Posterior cingulate gyrus (tissue), 11 donors: ENCODE results near the gene KCTD1.
"Not testable (repeated sequence)": the region's sequence is repeated elsewhere in the genome, so short reads cannot be mapped to it uniquely, and the experiment has no call there.

Experiments
- DNase-seq, 10 donors: peaks; one replicate each; pipeline versions ENCODE4 v3.0.0 to v3.0.0-alpha.2; 2020 to 2021; ENCODE audit warnings: mixed read lengths in 3 of 10
- intact Hi-C: fragments of 100-400 bp; cut with DNase I; formaldehyde crosslinking; loops from one replicate; pipeline ENCODE4 v1.15.1; 2023

KCTD1 gene

DNA sequence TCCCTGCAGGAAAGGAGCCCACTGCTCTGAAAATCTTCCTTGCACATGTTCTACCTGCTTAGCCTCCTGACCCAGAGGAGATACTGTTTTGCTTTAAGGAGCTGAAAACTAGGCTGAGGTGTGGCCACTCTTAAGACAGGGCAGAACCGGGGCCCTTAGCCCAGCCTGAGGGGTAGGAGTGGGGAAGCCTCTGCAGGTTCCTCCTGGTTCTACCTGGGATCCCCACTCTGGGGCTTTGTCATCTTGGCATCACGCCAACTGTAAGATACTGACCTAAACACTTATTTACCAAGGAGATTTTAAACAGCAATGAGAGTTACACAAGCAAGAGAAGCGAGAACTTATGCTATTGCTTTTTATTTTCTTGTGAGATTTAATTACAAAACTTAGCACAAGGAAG lies 86.9 kb downstream of the KCTD1 start:
- intact Hi-C loops, result loop anchor here (5.0 kb wide), 1 partner anchor 79 kb away; no protein-coding TSS in a partner anchor
- DNase-seq, result no peak

DNA sequence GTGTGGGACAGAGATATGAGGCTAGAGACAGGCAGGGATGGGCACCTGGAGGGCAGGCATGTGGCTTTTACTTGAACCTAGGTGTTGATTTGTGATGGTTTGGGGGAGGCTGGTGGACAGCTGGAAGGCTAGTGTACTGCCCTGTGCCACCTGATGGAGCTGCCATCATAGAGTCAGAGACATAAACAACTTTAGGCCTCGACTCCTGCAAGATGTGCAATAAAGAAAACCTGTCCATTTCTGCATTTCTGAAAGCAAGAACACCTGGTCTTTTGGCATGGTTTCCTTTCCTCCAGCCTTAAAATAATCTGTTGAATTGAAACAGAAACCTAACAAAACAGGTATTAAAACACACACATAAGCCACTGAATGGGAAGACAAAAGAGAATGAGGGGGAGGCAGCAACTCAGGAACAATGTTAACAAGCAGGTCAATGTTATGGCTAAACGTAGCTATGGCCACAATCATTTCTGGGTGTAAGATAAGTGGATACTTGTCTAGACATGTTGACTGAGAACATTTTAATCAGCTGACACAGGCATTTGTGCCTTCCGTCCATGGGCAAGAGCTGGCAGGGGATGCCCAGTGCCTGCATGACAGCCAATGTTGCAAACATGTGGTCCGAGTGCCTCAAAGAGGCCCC lies 87.8 kb downstream of the KCTD1 start:
- DNase-seq, result no peak

DNA sequence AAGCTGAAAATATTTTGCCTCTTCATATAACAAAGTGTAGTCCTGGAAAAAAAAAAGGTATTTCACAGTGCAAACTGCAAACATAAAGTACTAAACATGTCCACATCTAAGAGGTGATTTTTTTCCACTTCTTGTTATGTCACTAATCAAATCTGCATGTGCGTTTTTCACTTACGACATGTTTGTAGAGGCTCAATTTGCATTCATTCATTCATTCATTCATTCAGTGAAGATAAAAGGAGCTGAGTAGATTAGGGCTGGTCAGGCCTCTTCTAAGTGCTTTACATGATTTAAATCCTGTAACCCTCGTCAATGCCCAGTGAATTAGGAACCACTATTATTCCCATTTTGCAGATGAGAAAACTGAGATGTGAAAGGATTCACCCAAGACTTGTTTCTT lies 88.5 kb downstream of the KCTD1 start:
- no peak for DNase-seq
- intact Hi-C loops, result loop anchor here (5.0 to 10.0 kb wide), 2 partner anchors 78 to 85 kb away; partner anchors contain the start of gene KCTD1

More for the DNA sequence above, 87.8 kb downstream of the KCTD1 start:
- intact Hi-C loops, result loop anchor here (5.0 kb wide), 1 partner anchor 78 kb away; no protein-coding TSS in a partner anchor

DNA sequence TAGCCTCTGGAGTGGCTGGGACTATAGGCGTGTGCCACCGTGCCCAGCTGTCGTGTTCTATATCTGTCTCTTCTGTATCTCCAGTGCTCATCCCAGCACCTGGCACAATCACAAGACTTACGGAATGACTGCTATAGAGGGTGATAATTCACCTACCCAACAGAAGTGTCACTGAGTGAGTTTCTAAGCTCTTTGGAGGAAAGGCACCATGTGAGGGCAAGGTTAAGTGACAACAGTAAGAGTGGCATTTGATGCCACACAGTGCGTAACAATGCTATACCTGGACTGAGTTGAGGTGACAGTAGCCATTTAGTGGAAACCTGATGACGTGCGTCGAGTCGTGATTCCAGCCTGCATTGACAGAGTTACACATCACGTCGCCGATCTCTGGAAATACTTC lies 89.0 kb downstream of the KCTD1 start:
- intact Hi-C loops, result loop anchor here (10.0 kb wide), 1 partner anchor 85 kb away; the partner anchor contains the start of gene KCTD1
- DNase-seq, result no peak

DNA sequence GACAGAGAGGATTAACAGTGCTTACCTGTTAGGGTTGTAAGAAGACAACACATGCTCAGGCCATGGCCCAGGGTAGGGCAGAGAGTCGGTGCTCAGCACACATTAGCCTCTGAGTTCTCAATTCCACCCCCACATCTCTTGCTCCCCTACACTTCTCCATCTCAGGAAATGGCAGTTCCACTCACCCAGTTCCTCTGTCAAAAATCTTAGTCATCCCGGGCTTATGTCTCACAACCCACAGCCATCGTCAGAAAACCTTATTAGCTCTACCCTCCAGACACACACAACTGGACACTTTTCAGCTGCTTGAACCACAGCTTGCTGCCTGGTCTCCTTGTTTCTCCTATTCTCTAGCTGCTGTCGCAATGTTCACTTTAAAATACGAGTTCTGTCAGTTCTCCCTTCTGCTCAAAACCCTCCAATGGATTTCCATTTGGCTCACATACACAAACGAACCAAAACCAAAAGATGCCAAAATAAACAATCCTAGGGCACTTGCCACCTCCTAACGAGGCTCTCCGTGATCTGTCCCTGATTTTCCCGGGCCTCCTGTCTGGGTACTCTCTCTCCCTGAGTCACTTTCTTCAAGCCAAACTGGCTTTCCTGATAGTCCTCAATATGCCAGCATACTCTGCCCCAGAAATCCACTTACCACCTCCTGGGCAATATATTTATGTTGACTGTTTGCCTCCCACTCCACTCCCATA lies 89.7 kb downstream of the KCTD1 start:
- DNase-seq, result no peak
- intact Hi-C loops, result loop anchor here (10.0 kb wide), 1 partner anchor 86 kb away; the partner anchor contains the start of gene KCTD1

DNA sequence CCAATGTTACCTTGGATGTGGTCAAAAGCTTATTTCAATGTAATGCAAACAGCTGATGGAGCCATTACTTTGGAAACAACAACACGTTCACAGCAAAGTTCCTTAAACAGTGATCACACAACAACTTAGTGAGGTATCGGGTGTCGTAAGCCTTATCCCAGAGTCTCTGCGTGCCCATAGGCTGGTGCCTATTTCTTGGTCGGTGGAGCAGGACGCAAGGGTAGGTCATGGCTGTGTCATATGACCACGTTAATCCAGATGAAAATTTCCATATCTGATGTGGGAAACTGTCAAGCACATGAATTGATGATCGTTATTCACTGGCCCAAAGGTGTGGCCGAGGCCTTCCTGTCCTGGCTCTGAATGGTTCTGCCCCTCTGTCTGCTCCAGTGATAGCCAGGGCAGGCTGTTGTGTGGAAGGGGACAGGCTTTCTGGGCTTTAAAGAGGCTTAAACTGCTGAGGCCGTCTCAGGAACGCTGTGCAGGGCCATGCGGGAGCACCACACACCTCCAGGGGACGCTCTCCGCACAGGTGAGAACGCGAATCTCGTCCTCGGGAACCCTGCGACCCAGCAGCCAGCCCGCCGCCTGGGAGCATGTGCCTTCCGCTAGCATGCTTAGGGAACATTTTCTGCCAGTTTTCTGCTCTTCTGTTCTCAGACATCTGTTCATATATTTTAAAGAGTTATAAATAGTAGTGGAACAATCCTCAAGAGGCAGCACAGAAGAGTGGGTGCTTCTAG lies 90.6 kb downstream of the KCTD1 start:
- intact Hi-C loops, result loop anchor here (10.0 kb wide), 1 partner anchor 87 kb away; the partner anchor contains the start of gene KCTD1
- DNase-seq, result peak in 8 of 10 donors; percentile 41 to 95 (median 74)

DNA sequence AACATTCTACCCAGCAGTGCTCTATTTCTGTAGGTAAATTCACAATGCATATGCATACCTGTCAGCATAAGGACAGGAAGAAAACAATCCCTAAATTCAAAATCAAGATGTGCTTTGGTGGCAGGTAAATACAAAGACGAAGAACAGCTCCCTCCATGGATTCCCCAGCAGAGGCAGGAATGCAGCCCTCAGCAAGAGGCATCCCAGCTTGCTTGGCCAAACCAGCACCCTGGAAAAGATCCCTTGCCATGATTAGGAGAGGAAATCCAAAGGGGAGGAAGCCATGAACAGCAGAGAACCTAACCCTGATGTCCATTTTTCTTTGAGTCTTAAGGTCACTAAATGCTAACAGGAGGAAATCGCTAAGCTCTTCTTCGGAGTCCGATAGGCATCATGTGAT lies 91.2 kb downstream of the KCTD1 start:
- intact Hi-C loops, result loop anchor here (10.0 kb wide), 1 partner anchor 88 kb away; the partner anchor contains the start of gene KCTD1
- DNase-seq, result no peak

DNA sequence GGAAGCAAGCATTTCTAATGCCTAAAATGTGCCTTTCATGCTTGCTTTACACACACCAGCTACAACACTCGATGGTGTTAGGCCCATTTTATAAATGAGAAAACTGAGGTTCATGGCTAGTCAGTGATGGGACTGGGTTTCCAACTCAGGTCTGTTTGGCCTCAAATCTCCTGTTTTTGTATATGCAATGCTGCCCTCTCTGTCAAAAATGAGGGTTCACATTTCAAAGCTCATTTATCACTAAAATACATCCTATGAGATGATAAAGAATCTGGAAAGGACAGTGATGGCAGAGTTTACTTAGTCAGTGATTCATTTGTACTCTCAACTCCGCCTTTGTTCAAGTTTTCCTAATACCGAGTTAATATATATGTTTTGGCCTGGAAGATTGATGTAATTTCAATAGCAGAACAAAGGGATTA lies 92.3 kb downstream of the KCTD1 start:
- intact Hi-C loops, result loop anchor here (10.0 kb wide), 1 partner anchor 89 kb away; the partner anchor contains the start of gene KCTD1
- no peak for DNase-seq

DNA sequence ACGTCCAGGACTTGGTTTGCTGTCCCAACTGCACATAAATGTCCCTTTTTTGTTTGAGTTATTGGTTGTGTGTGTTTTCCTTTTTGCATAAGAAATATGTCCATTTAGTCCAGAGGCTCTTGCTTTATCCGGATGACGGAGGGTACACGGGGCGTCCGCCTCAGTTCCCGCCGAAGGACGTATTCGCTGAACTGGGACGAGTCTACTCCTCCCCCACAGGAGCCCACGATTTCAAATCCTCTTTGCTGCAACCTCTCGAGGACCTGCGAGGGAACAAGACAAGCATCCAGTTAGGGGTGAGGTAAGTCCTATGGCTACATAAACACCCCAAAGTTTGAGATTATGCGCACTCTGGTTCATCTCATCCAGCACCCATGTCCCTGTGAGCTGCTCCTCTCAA lies 92.7 kb downstream of the KCTD1 start:
- intact Hi-C loops, result loop anchor here (10.0 kb wide), 1 partner anchor 89 kb away; the partner anchor contains the start of gene KCTD1

DNA sequence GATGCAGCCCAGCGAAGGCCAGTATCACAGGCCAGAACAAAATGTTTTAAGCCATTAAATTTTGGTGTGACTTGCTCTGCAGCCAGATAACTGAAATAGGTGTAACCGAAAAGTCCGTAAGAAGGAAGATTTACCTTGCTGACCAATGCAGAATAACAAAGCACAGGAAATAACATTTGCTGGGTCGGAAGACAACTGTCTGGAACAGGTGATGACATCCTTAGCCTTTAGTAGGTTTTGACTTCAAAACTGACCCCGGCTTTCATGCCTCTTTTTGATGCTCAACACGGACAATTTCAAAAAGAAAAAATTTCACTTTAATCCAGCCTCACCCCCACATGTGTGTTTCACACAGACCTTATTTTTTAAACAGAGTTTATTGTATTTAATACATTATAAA lies 93.7 kb downstream of the KCTD1 start:
- intact Hi-C loops, result loop anchor here (10.0 kb wide), 1 partner anchor 90 kb away; the partner anchor contains the start of gene KCTD1
- no peak for DNase-seq

More for the DNA sequence above, 92.7 kb downstream of the KCTD1 start:
- DNase-seq, result peak in 1 of 10 donors; percentile 83

DNA sequence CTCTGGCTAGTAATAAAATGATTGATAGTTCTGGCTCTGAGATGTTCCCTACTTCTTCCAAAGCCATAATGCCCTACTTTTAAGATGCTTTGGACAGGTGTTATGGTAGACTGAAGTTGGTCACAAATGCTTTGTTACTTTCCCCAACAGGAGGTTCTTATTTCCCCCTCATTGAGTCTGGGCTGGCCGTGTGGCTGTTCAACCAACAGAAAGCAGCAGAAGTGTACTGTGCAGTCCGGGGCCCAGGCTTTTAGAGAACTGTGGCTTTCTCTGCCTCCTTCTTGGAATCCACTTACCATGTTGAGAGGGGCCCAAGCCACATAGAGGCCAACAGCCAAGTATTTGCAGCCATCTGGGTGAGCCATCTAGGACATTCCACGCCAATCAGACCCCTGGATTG lies 94.2 kb downstream of the KCTD1 start:
- DNase-seq, result no peak
- intact Hi-C loops, result loop anchor here (10.0 kb wide), 1 partner anchor 91 kb away; the partner anchor contains the start of gene KCTD1

DNA sequence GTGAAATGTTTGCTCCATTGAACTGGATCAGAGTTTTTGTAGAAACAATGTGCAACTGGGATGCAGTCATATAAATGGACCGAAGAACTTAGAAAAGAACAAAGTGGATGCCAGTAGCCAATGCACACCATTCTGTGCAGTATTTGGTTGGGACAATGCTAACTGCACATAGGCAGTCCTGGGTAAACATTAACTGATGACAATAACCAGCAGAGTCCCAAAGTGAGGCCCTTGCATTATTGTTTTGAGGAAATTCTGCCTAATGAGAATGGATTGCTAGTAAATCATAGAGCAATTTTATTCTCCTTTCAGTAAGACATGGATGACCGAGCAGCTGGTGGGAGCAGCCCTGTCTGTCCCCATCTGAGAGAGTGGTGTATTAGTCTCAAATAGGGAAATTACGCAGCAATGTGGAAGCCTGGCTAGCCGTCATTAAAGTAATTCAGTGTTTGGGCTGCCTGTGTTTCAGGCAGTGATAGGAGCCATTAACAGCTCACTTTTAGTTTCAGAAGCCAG lies 94.9 kb downstream of the KCTD1 start:
- DNase-seq, result no peak
- intact Hi-C loops, result loop anchor here (10.0 kb wide), 1 partner anchor 91 kb away; the partner anchor contains the start of gene KCTD1

DNA sequence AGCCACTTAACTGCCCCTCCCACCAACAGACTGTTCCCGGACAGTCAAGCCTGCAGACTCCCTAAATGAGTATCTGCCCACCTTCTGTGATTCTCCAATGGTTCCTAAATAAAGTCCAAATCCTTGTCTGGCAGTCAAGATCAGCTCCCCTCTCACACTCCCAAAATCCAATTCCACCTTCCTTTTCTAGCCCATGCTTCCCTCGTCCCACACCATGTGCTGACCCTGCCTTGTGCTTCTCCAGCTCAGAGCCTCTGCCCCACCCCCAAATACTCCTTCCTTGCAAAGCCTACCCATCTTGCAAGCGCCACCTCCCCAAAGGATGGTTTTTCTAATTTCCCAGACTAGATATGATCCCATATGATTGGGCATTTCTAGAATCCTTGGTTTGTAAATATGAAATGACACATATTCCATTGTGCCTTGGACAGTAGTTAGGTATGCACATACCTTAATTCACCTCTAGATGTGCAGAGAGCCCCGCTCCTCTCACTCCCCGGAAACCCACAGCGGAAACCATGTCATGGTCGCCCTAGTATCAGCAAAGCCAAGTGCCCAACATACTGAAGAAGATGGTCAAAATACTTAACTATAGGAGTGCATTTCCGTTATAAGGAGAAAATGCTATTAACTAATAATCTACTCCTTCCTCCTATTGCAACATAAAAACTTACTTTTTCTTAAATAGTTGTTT lies 97.2 kb downstream of the KCTD1 start:
- DNase-seq, result no peak
- intact Hi-C loops, result loop anchor here (10.0 kb wide), 1 partner anchor 94 kb away; the partner anchor contains the start of gene KCTD1

DNA sequence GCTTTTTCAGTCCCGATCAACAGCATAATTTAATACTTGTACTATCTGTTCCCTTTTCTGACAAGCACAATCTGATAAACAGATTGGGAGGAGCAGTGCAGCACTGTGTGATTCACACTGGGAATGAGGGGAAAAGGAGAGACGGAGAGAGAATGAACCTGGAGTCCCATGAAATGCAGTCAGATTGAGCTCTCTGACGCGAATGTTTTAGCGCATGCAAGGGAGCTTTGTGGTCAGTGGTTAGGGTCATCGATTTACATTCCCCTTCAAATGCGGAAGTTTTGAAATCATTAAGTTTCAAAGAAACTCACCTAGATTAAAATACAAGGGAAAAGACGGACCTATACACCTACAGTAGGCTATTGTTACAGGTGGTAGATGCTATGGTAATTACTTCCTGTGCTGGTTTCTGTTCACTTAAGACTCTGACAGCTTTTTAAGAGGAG lies 99.6 kb downstream of the KCTD1 start:
- no peak for DNase-seq
- intact Hi-C loops, result no loop called here

DNA sequence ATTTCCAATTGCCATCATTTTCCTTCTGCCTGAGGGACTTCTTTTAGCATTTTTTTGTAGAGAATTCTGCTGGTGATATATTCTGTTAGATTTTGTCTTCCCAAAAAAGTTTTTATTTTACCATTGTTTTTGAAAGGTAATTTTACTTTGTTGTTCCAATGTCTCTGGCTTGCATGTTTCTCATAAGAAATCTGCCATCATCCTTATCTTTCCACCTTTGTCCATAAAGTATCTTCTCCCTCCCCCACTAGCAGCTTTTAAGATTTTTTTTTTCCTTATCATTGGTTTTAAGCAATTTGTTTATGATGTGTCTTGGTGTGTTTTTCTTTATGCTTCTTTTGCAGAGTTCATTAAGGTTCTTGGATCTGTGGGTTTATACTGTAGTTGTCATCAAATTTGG lies 104.5 kb downstream of the KCTD1 start:
- intact Hi-C loops, result no loop called here
- DNase-seq, result no peak

DNA sequence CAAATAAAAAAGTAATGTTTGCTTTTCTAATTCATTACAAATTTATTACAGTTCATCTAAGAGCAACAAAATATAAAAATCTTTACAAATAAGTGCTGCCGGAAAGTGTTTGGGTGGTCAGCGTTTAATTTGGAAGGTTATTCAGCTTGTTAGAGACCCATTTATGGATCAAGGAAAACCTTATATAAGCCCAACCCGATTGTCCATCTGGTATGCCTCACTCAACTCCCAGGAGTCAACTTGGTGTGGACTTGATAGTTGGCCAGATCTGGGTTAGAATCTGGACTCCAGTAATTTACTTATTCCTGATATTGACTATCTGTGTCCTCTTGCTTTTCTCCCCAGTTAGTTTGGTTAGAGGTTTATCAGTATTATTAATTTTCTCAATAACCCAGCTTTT lies 106.2 kb downstream of the KCTD1 start:
- DNase-seq, result no peak
- intact Hi-C loops, result no loop called here

DNA sequence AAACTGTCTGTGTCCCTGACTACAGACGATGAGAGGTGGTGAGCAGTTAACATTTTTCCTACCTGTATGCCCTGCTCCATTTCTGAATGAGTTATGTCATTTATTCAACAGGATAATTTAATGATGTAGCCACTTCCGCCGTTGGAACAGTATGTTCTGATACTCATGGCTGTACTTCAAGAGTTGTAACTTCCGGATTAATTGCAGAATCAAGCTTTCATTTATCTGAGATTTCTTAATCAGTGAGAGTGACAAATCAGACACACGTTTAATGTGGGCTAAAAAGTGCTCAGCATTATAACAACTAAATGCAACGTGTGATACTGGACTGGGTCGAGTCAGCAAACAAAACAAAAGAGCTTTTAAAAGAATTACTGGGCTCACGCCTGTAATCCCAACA lies 107.7 kb downstream of the KCTD1 start:
- intact Hi-C loops, result no loop called here
- no peak for DNase-seq

DNA sequence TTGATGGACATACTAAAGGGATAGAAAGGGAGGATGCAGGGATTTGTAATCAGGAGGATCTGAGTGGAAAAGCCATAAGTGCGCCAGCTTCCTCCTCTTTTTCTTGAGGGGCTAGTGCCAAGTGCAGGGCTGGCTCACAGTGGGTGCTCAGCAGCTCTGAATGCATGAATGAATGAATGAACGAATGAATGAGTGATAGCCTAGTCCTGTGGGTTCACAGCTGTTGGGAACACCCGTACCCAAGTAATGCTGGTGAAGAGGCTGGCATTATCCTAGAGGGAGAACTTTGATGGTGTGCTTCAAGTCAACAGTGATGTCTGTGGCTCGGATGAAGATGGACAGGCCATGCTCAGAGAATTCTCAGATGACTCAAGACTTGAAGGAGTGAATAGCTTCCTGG lies 108.8 kb downstream of the KCTD1 start:
- intact Hi-C loops, result no loop called here
- no peak for DNase-seq

DNA sequence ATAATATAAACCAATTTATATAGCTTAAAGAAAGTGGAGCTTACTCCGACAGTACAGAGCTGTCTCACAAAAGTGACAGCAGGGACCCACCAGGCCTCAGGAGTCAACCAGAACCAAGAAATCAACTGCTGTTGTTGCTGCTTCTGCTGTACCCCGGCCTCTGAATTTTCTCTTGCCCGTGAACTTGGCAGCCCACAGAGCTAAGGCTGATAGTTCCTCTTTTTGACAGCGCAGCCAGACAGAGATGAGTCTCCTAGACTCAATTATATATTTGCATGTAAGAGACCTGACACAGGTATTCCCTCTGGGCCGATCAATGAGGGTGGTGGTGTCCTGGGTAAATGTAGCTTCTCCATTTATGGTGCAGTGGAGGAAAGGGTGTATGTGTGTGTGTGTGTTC lies 109.4 kb downstream of the KCTD1 start:
- intact Hi-C loops, result no loop called here
- DNase-seq, result no peak

DNA sequence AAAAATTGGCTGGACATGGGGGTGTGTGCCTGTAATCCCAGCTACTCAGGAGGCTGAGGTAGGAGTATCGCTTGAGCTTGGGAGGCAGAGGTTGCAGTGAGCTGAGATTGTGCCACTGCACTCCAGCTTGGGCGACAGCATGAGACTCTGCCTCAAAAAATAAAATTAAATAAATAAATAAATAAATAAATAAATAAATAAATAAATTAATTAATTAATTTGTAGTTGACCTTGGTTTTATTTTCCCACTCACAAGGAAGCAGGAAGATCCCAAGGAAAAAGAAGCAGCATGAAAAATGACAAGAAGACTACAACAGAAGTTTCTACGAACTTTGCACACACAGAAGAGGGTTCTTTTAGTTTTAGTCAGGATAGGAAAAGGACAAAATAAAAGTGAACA lies 110.7 kb downstream of the KCTD1 start:
- intact Hi-C loops, DNase-seq: not testable (repeated sequence)
